GM19324 (cell line): ENCODE results near the gene YIPF1.
"Not testable (repeated sequence)": the region's sequence is repeated elsewhere in the genome, so short reads cannot be mapped to it uniquely, and the experiment has no call there.

ENCODE experiments used
- ATAC-seq: cut with Tn5 transposase; IDR thresholded peaks from one replicate; pipeline ENCODE4 v1.9.1; 2021; ENCODE audit warnings: mild to moderate bottlenecking, moderate library complexity; ENCODE audit not compliant: unreplicated experiment, low FRiP score

Gene YIPF1

DNA sequence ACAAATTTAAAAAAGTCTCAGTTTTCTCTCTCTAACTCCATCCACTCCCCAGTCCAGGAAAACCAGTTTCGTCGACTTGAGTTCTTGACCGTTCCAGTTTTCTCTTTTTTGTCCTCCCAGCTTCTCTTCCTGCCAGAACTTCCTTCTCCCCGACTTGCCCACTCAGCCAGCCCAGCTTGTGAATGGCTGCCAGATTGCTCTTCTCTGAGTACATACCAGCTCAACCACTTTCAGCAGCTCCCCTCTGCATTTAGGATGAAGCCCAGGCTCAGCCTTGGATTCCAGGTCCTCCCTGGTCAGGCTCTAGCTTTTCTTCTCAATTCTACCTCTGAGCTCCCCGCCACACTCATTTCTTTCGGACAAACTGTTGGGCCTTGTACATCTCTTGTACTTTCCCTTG lies 5.8 kb upstream of the YIPF1 start:
- no peak for ATAC-seq

DNA sequence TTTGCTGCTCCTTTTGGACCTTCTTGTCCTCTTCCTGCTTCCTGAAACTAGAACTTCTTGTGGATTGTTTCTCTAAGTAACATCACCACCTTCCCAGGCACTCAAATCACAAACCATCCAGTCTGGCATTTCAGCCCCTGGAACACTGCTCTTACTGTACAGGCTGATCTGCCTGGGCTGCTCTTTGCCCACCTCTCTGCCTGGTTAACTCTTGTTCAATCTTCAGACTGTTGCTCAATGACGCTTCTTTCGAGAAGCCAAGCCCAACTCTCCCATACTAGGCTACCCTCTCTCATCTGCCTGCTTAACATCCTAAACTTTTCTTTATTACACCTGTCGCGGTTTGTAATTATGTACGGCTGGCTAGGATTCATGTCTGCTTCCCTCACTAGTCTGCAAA lies 5.0 kb upstream of the YIPF1 start:
- no peak for ATAC-seq

DNA sequence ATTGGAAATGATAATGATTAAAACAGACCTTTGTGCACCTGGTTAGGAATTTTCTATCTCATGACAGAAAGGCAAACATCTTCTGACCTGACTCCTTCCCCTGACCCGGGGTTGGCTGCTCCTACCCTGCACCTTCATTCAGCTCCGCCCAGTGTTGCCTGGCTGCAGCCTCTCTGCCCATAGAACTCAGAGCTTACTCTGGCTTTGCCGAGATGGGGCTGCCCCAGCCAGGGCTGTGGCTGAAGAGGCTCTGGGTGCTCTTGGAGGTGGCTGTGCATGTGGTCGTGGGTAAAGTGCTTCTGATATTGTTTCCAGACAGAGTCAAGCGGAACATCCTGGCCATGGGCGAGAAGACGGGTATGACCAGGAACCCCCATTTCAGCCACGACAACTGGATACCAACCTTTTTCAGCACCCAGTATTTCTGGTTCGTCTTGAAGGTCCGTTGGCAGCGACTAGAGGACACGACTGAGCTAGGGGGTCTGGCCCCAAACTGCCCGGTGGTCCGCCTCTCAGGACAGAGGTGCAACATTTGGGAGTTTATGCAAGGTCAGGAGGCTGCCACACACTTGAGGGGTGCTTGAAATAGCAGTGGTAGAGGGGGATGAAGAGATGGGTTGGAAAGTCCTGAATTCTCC lies 4.5 kb upstream of the YIPF1 start, which contains the start of gene DIO1:
DIO1 (plus strand) TSS at position 189 of the 638 bp plus-strand sequence; CDS start at position 213, 24 bp downstream.
- ATAC-seq = no peak

DNA sequence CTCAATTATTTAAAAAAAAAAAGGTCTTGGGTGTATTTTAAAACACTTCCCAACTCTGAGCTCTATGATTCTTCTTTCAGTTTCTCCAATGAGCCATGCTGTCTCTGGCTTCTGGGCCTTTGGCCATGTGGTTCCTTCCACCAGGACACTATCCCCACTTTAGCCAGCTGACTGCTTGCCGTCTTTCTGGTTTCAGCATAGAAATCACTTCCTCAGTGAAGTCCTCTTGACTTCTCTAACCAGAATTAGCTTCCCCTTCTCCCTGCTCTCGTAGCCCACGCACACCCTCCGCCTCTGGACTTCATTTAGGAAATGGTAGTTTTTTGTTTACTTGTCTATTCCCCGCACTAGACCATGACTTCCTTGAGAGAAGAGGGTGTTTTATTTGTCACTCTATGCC lies 3.3 kb upstream of the YIPF1 start:
- no peak for ATAC-seq

DNA sequence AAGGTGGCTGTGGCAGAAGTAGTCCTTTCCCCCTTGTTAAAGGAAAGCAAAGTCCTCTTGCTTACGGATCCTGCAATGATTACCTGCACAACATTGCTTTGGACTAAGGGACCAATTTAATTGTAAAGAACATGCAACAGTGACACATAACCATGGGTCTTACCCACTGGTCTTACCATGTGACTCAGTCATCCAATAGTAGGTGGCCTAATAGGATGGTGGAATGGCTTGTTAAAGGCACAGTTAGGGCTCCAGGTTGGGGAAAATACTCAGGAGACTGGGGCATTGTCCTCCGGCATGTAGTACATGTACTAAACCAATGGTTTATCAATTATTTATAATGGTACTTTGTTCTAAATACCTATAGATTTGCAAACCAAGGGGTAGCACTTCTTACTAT lies 2.1 kb upstream of the YIPF1 start:
- no peak for ATAC-seq

DNA sequence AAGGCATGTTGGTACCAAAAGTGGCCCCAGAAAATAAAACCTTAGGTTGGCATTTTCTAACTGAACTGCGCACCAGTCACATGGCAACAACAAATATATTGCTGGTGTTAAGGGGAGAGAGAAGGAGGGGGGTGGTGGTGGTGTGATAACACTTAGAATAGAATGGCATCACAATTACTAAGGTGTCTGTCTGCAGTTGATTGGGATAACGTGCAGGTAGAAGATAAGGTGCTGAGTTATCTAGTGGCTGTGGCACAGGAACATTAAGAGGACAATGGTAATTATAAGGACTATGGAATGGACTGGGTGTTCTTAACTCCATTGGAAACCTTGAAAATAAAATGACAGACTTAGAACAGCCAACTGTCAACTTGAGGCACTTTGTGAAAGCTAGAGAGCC lies 1.4 kb upstream of the YIPF1 start:
- no peak for ATAC-seq

DNA sequence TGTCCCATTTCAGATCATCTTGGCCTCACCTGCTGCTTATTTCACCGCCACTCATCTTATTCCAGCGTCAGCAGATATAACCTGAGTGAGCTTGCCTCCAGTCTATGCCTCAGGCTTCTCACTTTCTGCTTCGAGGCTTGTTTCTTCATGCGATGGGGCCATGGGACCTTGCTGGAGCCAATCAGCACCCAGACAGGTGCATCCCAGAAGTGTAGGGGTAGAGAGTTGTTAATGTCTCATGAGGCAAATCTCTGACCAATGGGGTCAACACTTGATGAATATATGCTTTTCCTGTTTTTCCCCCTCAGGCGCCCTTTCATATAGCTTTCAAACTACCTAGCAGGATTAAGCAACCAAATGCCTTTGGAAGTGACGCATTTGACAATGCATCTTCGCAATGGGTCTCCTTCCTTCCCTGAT lies 935 bp upstream of the YIPF1 start:
- no peak for ATAC-seq

DNA sequence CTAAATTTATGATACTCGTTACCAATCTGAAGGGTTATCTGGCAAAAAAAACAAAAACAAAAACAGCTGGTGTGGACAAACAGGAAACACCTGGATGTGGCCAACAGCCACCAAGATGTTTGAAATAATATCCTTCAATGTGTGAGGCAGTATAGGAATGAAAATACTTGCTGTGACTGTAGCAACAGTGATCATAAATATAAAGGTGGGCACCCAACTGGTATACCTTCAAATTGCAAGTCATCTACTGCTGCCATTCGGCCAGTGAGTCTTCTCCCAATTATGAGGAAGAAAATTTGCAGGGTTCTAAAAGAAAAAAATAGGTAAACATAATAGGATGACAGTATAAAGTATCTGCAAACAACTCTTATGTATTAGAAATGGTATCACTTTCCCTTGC lies 916 bp downstream of the YIPF1 start:
- ATAC-seq = no peak

DNA sequence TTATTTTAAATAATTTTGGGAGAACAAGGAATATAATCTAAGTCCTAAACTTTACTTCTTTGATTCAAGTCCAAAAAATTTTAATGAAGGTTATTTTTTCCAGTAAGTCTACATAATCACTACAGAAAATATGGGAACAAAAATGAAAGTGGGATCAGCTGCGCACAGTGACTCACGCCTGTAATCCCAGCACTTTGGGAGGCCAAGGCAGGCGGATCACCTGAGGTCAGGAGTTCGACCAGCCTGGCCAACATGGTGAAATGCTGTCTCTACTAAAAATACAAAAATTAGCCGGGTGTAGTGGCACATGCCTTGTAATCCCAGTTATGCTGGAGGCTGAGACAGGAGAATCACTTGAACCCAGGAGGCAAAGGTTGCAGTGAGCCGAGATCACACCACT lies 6.0 kb downstream of the YIPF1 start:
- not testable (repeated sequence) for ATAC-seq

DNA sequence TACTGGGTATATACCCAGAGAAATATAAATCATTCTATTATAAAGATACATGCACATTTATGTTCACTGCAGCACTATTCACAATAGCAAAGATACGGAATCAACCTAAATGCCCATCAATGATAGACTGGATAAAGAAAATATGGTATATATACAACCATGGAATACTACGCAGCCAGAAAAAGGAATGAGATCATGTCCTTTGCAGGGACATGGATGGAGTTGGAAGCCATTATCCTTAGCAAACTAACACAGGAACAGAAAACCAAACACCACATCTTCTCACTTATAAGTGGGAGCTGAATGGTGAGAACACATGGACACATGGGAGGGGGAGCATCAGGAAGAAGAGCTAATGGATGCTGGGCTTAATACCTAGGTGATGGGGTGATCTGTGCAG lies 7.7 kb downstream of the YIPF1 start:
- not testable (repeated sequence) for ATAC-seq

DNA sequence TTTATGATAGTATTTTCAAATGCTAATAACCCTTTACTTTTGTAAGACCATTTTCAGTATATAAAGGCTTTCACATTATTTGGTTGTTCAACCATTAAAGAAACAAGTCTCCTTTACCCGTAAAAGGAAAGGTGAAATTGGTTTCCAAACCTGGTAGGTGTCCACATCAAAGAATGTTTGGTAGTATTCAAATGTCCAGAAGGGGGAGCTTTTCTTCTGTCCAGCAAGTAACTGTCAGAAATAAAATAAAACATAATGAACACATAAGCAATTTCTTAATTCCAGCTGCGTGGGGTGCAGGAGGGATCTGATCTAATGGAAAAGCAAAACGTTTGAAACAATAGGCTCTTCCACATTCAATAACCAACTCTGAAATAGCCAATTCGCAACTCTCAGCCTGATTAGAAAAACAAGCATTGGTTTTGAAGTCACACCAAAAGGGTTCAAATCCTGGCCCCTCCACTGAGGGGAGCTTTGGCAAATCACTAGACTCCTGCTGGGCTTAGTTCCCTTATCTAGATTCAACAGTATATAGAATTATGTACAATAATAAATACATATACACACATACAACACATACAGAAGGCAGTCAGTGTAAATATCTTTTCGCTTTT lies 11.0 kb downstream of the YIPF1 start:
- ATAC-seq = no peak

DNA sequence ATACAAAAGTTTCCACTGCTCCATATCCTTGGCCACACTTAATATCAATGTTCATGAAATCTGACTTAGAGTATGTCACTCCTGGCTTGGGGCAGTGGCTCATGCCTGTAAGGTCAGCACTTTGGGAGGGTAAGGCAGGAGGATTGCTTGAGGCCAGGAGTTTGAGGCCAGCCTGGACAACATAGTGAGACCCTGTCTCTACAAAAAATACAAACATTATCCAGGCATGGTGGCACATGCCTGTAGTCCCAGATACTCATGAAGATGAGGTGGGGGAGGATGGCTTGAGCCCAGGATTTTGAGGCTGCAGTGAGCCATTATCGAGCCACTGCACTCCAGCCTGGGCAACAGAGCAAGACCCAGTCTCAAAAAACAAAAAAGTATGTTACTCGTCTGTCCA lies 14.4 kb downstream of the YIPF1 start:
- ATAC-seq = not testable (repeated sequence)

DNA sequence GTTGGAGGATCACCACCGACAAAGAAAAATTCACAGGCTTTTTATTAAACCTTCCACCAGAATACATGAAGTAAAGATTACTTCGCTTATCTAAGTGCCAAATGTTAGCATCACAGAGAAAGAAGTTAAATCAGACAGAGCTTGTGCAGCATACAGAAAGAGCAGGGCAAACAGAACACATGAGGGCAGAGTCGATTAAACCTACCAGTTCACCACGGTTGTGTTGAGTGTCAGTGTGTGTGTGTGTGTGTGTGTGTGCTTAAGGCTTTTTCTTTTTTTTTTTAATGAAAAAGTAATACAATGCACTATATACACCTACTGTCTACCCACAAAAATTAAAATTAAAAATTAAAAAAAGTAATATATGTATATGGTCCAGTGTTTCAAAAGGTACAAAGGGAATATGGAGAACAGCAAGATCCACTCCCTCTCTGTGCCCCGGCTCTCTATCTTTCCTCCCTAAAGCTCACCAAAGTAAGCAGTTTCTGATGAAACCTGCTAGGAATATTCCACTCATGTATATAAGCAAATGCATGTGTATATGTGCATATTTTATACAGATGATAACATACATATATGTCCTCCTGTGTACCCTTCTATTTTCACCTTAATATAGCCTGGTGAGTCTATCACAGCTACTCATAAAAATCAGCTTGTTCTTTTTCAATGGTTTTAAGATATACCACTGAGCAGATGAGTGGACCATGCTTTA lies 17.7 kb downstream of the YIPF1 start:
- ATAC-seq = no peak

DNA sequence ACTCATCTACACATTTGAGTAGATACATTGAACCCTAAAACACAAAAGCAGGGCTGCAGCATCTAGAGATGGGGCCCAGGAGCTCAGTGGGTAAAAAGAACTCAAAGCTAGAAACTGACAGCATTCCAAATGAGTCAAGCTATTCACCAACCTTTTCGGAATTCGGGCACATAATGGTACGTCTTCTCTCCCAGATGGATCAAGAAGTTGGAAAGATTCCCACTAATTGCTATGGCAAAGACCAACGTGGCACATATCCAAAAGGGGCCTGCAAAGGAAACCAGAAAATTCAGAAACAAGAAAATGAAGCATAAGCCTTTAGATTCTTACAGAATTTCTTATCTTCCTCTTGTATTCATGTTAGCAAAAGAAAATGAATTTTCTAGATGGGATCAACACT lies 18.4 kb downstream of the YIPF1 start:
- no peak for ATAC-seq

DNA sequence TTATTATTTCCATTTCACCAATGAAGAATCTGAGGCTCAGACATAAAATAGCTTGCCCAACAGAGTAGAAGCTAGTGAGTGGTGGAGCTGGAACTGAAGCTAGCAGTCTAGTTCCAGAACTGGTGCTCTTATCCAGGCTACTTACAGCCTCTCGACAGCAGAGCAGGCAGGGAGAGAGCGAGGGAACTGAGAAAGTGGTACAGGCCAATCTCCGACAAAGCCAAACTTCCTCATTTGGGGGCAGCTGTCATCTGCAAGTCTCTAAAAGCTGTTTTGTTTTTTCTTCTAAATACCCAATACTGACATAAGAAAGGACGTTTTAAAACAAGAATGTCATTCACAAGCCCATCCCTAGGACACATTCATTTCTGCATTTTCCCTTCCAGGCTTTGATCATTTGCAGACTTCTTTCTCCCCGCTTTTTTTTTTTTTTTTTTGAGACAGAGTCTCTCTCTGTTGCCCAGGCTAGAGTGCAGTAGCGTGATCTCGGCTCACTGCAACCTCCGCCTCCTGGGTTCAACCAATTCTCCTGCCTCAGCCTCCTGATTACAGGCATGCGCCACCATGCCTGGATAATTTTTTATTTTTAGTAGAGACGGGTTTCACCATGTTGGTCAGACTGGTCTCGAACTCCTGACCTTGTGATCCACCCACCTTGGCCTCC lies 20.0 kb downstream of the YIPF1 start:
- no peak for ATAC-seq

DNA sequence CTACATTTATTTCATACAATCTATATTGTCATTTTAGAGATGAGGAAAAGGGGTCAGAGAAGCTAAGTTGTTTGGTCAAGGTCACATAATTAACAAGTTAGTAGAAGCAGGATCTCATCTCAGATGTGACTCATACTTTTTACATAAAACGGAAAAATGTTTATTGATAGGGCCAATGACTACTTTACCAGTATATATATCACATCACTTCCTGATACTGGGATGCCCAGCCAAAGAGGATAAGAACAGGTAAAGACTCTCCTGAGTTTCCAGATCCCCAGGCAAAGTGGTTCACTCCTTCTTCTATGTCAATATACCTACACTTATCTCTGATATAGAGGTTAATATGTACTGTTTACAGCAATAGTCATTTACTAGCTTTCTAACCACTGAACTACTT lies 21.0 kb downstream of the YIPF1 start:
- ATAC-seq = no peak

DNA sequence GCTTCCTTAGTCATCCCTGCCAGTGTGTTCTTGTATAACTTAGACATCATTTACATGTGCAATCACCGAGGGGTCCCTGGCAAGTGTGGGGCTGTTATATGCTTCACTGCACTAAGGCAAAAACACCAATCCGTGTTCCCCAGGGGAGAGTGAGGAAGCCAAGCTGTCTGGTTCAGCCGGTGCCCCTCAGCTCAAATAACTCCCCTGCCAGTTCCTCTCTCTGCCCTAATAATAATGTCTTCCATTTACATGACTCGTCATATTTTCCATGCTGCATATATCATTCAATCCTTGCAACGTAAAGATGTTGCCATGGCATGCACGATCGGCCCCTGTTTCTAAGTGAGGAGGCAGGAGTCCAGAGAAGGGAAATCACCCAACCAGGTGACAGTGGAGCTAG lies 27.1 kb downstream of the YIPF1 start:
- ATAC-seq = no peak

DNA sequence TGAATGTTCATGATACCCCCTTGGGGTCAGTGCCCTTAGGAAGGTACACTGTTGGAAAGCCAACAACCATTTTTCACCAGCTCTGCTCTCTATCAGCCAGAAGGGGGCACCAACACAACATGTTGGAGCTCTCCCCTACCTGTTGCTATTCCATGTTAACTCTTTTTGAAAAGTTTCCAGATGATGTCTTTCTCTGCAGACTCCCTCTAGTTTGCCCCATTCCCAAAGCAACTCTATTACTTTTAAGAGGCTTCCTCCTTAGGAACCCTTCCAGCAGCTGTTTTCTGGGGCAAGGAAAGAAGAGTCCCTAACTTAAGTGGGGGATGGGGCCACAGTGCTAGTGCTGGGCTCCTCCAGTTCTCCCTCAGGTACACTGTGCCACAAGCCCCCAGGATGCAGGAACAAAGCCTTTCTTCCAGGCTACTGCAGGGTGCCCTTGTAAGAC lies 28.6 kb downstream of the YIPF1 start:
- ATAC-seq = no peak

DNA sequence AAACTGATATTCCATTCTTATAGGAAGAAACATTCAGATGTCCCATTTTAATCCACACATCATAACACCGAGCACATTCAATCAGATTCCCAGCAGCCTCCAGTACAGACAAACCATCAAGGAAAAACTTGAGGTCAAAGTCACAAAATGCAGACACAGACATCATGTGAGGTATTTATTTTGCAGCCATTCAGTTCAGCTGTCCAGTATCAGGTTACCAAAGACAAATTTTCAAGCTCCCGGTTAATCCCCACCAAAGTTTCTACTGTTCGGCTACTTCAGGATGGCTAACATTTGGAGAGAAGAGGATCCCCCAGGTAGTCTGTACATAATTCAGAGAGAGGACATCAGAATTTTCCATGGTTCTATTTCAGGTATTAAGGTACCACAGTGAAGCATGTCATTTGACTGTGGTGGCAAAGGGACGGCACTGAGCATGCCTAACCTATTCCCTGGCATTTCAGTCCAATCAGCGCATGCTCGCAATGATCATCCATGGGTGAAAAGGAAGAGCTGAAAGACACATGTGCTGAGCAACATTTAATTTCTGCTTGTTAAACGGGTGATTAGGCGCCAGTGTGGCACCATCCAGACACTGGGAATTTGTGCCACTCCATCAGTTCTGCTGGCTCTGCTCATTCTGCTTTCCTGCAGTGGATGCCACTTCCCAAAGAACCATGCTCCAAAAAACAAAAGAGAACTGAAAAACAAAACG lies 37.9 kb downstream of the YIPF1 start:
- no peak for ATAC-seq

DNA sequence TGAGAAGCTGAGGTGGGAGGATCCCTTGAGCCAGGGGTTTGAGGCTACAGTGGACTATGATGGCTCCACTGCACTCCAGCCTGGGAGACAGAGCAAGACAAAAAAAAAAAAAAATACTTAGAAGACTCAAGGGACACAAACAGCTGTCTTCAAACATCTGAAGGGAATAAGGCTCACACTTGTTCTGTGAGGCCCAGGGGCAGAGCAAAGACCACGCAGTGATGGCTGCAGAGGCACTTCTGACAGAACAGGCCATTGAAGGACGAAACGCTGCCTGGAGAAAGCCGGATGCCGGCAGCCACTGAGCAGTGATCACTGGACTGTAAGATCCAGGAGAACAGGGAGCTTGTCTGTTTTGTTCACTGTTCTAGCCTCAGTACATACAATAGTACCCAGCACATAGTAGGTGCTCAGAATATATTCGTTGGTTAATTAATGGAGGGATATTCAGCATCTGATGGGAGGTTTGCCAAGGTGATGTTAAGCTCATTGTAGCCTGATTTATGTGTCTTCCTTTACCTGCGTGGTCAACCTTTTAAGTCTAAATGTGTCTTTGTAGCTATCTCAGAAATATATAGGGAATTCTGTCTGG lies 39.4 kb downstream of the YIPF1 start:
- no peak for ATAC-seq
